NCI-H2196 treated with DMSO at 0.1 percent for 48 hours (cell line): Measurements from ENCODE around the gene MOSMO.
"Not testable (repeated sequence)": the region's sequence is repeated elsewhere in the genome, so short reads cannot be mapped to it uniquely, and the experiment has no call there.

ENCODE experiments used
- DNase-seq: peaks from one replicate; lab custom pipeline; 2025; ENCODE audit not compliant: unreplicated experiment; lab: John Stamatoyannopoulos, UW

Gene MOSMO

DNA sequence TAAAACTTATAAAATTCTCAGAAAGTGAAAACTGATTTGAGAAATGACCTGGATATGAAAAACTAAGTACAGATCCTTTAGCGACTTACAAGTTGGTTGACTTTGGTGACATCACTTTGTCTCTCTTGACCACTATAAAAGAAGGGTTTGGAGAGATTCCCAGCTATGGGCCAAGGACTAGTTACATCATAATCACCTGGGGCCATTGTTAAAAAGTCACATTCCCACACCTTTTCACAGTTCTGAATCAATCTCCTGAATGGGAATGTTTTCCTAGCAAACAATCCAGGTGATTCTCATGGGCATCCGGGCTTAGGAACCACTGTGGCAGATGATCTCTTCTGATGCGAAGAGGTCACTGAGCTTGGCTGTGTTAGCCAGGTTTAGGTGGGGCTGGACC lies 83.8 kb downstream of the MOSMO start:
- DNase-seq: no peak

DNA sequence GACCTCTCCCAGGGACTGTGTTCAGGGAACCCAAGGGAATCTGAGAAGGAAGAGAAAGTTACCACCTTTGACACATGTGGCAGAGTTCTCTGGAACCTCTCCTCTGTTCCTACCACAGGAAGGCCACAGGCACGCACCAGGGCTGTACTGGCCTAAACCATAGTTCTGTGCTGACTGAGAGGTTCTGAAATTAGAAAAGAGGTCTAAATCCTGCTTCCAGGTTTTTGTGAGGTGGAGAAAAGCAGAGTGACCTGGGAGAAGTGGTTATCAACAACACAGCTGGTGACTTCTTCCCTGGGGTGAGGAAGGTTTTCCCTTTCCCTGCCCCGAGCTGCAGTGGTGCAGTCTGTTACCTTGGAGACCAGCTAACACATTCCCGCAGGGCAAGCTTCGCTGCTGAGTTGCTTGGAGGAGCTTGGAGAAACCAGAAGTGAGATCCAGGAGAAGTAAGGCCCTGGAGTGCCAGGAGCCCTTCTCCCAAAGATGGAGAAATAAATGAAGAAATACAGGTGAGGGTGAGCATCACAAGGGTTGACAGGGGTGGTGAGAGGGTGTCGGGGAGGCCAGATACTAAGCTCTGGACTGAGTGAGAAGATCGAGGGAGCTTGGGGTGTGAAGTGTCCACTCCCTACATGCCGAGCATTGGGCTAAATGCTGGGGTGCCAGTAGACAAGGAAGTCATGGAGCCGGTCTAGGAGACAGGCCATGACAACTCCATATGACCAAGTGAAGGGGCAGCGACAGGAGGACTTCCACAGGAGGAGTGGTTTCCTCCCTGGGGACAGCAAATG lies 84.4 kb downstream of the MOSMO start, which contains the start of gene VWA3A:
Gene VWA3A (plus strand): TSS at position 399 of the 791 bp plus-strand sequence. CDS start 97 bp downstream, at position 496.
- no peak for DNase-seq

DNA sequence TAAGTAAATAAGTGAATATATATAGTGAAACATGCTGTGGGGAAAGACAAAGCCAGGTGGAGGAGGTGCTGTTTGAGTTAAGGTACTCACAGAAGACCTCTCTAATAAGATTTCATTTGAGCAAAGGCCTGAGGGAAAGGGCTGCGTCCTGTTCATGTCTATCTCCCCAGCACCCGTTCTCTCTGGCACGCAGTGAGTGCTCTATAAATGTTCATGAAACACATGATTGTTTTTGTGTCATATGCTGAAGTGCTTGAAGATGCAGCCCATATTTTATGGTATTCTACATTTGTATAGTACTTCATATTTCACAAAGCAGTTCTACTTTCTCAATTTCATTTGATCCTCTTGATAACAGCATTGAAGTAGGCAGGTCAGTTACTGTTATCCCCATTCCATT lies 85.4 kb downstream of the MOSMO start:
- DNase-seq: no peak

DNA sequence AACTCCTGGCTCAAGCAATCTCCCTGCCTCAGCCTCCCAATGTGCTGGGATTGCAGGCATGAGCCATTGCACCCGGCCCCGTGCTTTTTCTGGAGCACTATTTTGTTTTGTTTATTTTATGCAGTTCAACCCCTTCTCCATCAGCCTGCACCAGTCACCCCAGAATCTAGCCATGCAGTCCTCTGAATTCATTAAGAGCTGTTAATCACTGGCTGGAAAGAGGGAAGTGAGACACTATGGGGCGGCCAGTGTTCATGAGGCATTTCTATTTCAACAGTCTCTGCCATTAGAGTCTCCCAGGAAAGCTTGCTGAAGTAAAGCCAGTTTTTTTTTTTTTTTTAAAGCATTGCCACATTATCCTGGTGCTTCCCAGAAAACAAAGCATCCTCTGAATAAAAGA lies 86.1 kb downstream of the MOSMO start:
- no peak for DNase-seq

DNA sequence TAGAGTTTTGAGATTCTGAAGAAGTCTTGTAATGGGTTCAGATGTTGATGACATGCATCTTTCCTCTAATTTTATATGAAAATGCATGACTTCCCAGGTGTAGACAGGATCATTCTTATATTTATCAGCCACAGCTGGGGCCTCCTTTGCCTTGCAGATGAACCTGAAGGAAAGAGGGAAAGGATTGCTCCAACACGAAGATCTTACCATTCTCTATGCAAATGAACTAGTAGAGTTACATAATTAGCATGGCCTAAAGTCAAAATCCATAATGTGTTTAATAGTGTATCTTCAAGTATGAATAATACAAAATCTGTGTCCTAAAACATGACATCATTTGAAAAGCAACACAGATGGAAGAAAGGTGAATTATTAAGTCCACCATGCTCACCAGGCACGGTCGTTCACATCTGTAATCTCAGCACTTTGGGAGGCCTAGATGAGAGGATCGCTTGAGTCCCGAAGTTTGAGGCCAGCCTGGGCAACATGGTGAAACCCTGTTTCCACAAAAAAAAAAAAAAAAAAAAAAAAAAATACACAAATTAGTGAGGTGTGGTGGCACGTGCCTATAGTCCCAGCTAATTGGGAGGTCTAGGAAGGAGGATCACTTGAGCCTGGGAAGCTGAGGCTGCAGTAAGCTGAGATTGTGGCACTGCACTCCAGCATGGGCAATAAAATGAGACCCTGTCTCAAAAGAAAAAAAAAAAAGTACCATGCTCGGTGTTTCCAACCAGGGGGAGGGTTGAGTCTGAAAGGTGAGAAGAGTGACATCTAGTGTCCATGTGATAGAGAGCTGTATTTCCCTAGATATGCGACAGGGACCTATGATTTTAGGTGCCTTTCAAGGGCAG lies 90.7 kb downstream of the MOSMO start:
- peak; percentile 33 for DNase-seq

DNA sequence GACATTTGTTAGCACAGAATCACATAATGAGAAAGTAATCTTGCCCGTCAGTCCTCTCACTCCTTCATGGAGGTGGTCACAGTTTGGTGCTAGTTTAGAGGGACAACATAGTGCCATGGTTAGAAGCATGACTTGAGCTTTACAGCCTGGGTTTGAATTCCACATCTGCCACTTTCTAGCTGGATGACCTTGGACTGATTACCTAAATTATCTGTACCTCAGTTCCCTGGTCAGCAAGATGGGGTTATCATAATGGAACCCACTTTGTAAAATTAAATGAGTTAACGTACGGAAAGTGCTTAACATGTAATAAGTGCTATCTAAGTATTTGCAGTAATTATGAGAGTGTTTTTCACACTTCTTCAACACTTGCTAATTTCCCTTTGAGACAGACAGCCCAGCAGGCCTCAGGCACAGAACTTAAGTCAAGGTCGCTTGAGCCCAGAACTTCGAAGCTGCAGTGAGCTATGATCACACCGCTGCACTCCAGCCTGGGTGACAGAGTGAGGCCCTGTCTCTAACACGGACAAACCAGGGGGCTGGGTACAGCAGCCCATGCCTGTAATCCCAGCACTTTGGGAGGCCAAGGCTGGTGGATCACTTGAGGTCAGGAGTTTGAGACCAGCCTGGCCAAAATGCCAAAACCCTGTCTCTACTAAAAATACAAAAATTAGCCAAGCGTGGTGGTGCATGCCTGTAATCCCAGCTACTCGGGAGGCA lies 91.5 kb downstream of the MOSMO start:
- no peak for DNase-seq

DNA sequence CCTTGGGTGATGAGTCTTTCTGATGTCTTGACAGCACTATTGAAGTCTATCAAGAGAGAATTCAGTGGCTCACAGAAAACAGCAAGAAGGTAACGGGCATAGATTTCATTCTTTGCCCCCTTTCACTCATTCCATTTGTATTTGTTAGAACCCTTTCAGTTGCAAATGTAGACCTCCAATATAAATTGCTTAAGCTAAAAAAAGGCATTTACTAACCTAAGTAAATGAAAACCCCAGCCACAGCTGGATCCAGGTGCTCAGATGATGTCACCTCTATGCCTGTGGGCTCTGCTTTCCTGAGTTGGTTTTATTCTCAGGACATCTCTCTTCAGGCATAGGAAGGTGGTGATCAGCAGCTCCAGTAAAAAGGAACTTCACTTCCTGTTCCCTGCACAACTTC lies 95.5 kb downstream of the MOSMO start:
- DNase-seq: no peak

DNA sequence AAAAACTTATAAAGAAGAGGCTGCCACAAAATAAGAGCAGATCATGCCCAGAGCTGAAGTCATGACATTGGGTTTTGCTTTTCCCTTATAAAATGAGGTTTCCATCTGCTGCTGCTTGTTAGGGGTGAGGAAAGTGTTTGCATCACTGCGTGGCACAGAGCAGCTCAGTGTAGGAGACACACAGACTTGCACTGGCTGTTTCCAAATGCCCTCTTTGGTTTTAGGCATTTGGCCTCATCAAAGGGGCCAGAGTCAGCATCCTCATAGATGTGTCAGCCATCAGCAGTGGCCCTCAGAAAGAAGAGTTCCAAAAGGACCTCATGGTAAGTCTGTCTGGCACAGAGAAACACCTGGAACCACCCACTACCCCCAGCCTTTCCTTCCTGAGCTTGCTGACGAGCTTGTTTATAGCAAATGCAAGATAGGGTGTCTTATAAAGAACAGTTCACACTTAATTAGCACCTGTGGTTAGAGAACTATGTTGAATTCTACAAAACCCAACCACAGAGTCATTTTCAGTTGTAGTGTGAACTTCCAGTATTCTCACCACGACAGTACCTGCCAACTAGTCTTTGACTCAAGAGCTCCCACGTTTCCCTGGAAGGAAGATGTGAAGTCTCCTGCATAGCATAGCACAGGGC lies 101.5 kb downstream of the MOSMO start:
- DNase-seq: no peak

DNA sequence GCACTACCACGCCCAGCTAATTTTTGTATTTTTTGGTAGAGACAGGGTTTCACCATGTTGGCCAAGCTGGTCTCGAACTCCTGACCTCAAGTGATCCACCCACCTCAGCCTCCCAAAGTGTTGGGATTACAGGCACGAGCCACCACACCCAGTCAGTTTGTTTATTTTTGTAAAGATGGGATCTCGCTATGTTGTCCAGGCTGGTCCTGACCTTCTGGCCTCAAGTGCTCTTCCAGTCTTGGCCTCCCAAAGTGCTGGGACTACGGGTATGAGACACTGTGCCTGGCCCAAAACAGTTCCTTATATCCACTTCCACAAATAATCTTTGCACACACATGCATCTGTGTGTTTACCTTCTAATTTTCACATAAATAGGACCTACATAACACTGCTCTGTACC lies 103.7 kb downstream of the MOSMO start:
- DNase-seq: not testable (repeated sequence)

DNA sequence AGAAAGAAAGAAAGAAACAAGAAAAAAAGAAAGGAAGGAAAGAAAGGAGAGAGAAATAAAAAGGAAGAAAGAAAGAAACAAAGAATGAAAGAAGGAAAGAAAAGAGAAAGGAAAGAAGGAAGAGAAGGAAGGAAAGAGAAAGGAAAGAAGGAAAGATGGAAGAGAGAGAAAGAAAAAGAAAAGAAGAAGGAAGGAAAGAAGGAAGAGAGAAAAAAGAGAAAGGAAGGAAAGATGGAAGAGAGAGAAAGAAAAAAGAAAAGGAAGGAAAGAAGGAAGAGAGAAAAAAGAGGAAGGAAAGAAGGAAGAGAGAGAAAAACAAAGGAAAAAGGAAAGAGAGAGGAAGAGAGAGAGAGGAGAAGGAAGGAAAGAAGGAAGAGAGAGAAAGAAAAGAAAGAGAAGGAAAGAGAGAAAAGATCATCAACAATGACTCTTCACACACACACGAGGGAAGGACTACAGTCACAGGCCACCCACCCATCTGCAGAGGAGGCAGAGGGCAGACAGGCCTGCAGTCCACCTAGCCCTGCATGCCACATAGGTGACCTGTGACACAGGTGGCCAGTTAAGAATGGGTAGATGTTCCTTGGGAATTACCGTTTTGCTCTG lies 108.3 kb downstream of the MOSMO start:
- DNase-seq: no peak

DNA sequence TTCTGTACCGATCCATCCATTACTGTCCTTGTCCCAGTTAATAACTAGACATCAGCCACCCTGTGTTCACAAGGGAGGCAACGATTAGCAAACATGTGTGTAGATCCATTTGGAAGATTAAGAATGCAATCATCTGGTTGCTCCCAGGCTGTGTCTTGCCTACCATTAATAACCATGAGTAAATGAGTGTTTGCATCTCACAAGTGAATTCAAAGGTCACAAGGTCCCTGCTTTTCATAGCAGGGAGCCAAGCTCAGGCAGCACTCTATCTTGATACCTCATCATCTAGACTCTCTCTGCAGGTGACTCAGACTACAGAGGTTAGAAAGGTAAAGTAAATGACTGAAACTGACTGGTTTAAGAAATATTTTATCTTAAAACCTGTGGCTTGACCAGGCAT lies 109.7 kb downstream of the MOSMO start:
- no peak for DNase-seq

DNA sequence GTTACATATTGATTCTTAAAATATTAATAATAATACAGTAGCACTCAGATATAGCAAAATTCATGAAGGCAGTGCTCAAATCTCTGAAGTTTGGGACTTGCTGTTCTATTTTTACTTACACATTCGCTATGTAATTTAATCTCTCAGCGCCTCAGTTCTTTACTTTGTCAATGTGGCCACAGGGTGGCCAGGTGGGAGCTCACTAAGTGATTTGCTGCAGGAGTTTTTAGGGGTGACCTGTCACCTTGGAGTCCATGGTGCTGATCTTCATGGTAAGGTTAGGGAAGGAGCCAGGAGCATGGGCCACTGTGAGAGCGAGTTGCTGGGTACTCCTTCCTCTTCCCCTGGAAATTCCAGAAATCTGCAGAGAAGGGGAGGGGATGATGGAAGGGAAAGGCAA lies 112.5 kb downstream of the MOSMO start:
- no peak for DNase-seq

DNA sequence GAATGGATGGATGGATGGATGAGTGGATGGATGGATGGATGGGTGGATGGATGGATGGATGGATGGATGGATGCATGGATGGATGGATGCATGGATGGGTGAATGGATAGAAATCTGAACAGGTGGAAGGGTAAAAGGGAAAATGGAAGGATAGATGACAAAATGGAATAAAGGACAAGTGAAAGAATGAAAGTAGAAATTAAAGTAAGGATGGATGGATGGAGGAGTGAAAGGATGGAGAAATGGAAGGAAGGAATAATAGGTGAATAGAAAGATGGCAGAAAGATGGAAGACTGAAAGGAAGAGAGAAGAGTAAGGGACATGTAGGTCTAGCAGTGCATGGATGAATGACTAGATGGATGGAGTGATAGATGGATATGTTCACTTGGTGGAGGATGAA lies 114.3 kb downstream of the MOSMO start:
- no peak for DNase-seq

DNA sequence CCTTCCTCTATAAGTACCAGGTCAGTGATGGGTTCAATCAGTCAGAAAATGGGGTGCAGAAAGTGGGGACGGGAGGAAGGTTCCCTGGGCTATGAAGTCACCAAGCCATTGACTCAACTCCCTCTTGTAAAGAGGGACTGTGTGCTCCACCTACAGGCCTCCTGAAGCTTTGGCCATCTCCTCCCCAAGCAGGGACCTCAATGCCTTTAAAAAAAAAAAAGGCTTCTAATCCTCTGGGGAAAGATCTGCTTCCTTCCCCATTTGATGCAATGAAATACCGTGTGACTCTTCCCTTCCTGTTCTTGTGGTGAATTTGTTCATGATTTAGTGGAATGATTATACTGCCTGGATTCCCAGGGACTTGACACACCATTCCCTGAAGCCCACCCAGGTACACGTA lies 115.2 kb downstream of the MOSMO start:
- no peak for DNase-seq

DNA sequence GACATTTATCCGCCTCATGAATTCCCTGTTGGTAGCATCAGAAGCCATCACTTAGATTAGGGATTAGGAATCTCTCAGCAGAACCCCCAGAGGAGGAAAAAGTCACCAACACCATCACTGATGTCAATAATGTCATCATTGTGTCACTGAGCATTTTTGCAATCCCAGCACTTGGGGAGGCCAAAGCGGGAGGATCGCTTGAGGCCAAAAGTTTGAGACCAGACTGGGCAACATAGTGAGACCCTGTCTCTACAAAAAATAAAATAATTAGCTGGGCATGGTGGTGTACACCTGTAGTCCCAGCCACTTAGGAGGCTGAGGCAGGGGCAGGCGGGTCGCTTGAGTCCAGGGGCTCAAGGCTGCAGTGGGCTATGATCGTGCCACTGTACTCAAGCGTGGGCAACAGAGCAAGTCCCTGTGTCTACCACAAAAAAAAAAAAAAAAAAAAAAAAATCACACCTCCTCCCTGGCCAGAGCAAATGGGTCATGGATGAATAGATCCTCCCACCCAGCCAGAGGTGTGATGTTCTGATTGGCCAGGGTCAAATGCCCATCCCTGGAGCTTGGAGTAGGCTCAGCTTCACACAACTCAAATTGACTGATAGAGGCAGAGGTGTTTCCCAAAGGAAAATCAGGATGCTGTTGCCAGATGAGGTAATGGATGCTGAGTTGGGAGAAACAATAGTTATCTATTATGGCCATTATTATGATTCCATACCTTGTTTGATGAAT lies 116.0 kb downstream of the MOSMO start:
- no peak for DNase-seq

DNA sequence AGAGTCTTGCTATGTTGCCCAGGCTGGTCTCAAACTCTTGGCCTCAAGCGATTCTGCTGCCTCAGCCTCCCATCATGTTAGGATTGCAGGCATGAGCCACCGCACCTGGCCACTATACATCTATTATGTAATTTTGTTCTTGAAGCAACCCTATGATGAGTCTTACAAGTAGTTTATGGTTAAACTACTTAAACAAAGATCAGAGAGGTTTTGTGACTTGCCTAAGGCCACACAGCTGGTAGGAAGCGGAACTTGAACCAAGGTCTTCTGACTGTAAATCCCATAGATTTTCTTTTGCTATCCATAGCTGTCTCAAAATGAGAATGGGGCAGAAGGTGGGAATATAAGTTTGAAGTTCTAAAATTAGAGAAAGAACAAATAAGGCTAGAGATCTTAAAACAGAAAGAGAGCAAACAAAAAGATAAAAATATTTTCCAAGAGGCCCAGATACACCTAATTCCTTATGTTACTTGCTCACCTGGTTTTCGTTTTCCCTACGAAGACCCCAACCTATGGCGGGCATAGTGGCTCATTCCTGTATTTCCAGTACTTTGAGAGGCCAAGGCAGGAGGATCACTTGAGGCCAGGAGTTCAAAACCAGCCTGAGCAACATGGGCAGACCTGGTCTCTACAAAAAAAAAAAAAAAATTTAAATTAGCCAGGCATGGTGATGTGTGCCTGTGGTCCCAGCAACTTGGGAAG lies 116.8 kb downstream of the MOSMO start:
- DNase-seq: no peak

DNA sequence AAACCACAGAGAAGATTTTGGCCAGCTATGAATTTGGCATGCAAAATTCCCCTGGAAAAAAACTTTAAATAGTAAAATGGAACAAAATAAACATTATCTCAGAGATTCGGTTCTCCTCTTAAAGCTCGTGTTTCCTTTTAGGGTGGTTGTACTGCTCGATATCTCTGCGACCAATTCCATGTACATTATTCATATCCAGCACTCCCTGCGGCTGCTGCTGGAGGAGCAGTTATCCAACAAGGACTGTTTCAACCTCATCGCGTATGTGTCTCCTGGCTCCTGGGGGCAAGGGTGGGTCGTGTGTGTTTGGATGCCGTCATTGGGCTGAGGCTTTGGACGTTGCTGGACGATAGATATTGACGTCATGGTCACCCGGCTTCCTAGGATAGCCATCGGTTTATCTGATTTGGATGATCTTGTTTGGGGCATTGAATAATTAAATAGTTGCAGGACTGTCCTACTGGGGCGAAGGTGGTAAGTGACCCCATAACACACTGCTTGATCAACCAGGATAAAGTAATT lies 118.2 kb downstream of the MOSMO start:
- DNase-seq: no peak

DNA sequence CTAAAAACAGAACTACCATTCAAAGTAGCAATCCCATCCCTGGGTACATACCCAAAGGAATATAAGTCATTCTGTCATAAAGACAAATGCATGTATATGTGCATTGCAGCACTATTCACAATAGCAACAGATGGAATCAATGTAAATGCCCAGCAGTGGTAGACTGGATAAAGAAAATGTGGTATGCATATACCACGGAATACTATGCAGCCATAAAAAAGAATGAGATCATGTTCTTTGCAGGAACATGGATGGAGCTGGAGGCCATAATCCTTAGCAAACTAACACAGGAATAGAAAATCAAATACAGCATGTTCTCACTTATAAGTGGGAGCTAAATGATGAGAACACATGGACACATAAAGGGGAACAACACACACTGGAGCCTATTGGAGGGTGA lies 120.6 kb downstream of the MOSMO start:
- DNase-seq: not testable (repeated sequence)

DNA sequence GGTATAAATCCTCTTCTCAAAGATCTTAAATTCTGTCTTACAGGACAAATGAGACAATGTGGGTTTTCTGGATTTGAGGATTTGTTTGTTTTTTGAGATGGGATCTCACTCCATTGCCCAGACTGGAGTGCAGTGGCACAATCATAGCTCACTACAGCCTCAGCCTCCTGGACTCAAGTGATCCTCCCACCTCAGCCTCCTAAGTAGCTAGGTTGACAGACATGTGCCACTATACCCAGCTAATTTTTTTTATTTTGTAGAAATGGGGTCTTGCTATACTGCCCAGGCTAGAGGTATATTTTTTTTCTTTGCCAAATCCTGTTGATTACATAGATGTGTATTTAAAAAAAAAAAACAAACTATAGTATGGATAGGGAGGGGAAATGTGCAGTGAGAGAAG lies 122.6 kb downstream of the MOSMO start:
- no peak for DNase-seq
